Gastrocnemius medialis (tissue), 4 donors: ENCODE measurements around the gene PHF20.

ENCODE experiments used
- CTCF ChIP-seq, 5 experiments: fragments of 450-650 bp in 3 of 5; fragments of 200-600 bp in 2 of 5; sonication (generic) in 2 of 5; IDR thresholded peaks in 4 of 5; conservative IDR thresholded peaks in 1 of 5; 1 replicate in 4 of 5; 2 replicates in 1 of 5; pipeline ENCODE4 v1.5.1; 2016 to 2019; ENCODE audit warnings: antibody characterized with exemption in 5 of 5, mild to moderate bottlenecking in 3 of 5, moderate library complexity in 3 of 5
- POLR2A ChIP-seq, 2 donors: fragments of 450-650 bp; IDR thresholded peaks; one replicate each; pipeline ENCODE4 v1.6.1; 2017; ENCODE audit warnings: antibody characterized with exemption in 2 of 2, mild to moderate bottlenecking in 2 of 2, moderate library complexity in 2 of 2

GRCh38 chr20:35739294-35740163 is 32.3 kb upstream of the PHF20 start:
- TF ChIP-seq CTCF (IDR thresholded peaks at IDR 0.05 in 4 of 5, conservative IDR thresholded peaks at IDR 0.05 in 1 of 5) (peak in 1 of 5 experiments; percentile 16), POLR2A (IDR thresholded peaks at IDR 0.05) (no peak)
